Measurements from ENCODE around the gene MALT1. TPM values are rescaled to one million over a fixed set of nuclear protein-coding genes. Genes with fewer than 3 reads are reported as not detected.
"Not testable (repeated sequence)": the region's sequence is repeated elsewhere in the genome, so short reads cannot be mapped to it uniquely, and the experiment has no call there.

The MALT1 gene
- total RNA-seq, 1 experiment from 2014 or later, result 28.5 TPM

DNA sequence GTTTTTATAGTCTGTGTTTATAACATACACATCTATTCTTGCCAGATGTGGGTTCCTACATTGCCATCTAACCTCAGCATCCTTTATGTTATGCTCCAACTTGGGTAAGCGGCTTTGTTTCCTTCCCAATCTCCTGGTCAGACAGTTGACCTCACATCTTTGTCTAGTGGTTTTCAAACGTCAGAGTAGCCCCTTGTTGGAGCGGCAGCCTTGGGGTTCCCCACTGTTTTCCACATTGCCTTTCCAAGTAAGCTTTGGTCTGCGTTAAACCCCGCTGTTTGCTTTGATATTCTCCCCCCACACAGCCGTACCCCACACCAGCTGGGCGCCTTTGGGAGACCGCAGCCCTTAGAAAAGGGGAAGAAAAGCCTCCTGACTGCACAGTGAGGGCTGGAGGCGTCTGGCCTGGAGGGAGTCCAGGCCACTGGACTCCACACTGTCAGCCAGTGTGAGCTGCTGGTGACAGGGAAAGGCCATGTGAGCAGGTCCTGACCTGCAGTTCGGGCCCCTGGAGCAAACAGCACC, 83.3 kb downstream of the MALT1 start:
- ChIA-PET POLR2A (interaction anchor here (0.6 to 1.9 kb wide), 5 partner anchors 9 to 234 kb away, joined by 3 to 6 read pairs (median 3); no protein-coding TSS in a partner anchor), CTCF (interaction anchor here (0.6 to 5.3 kb wide), 5 partner anchors 10 to 621 kb away, joined by 3 to 45 read pairs (median 3); no protein-coding TSS in a partner anchor)
- peaks cover 15% of the 10 kb centered on the region for H3K36me3 Mint-ChIP-seq (ENCODE audit: insufficient read depth, unreplicated experiment)
- no peak overlapping the region for H3K4me3 Mint-ChIP-seq (ENCODE audit: unreplicated experiment)
- H3K4me1 Mint-ChIP-seq (ENCODE audit: insufficient read depth, unreplicated experiment), result no peaks in the 10 kb centered on the region
- no peak overlapping the region for H3K27ac Mint-ChIP-seq (ENCODE audit: low read depth, unreplicated experiment)
- no peaks in the 10 kb centered on the region for H3K9me3 Mint-ChIP-seq (ENCODE audit: unreplicated experiment)
- TF ChIP-seq, protein P1, sequence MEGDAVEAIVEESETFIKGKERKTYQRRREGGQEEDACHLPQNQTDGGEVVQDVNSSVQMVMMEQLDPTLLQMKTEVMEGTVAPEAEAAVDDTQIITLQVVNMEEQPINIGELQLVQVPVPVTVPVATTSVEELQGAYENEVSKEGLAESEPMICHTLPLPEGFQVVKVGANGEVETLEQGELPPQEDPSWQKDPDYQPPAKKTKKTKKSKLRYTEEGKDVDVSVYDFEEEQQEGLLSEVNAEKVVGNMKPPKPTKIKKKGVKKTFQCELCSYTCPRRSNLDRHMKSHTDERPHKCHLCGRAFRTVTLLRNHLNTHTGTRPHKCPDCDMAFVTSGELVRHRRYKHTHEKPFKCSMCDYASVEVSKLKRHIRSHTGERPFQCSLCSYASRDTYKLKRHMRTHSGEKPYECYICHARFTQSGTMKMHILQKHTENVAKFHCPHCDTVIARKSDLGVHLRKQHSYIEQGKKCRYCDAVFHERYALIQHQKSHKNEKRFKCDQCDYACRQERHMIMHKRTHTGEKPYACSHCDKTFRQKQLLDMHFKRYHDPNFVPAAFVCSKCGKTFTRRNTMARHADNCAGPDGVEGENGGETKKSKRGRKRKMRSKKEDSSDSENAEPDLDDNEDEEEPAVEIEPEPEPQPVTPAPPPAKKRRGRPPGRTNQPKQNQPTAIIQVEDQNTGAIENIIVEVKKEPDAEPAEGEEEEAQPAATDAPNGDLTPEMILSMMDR (IDR thresholded peaks at IDR 0.05; ENCODE audit: unreplicated experiment), result no peak
- no peaks in the 10 kb centered on the region for H3K27me3 Mint-ChIP-seq (ENCODE audit: insufficient read depth, unreplicated experiment)
- intact Hi-C loops (cut with micrococcal nuclease), result no loop called here
- no peak for DNase-seq (ENCODE audit: unreplicated experiment)
- BruUV-seq (replicated peaks), result no TSS peak

DNA sequence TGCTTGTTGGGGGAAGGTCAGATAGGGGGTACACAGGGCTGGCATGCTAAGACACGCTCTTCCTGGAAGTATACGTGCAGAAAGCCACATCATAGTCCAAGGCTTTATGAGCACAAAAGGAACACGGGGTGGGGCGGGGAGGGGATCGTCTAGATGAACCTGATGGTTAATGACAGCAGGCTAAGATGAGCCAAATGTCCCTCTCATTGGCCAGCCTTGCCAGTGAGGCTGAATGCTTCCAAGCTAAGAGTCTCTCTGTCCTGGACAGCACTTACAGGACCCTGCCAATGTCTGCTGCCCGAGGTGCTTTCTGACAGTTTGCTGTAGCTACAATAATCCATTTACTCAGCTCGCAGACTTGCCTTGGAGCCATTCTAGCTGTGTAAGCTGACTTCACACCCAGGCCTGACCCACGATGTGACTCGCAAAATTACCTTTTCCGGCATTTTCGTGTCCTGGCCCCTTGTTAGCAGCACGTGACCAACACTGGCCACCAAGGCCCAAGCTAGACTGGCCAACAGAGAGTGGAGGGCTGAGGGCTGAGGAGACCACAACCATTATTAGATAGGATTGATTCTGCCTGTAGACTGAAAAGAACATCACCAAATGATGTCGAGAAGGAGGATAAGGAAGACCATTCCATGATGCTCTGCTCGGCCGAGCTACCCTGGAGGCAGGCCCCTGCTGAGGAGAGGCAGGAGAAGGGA, 84.2 kb downstream of the MALT1 start:
- Mint-ChIP-seq H3K27ac (ENCODE audit: low read depth, unreplicated experiment) (no peak overlapping the region), H3K9me3 (ENCODE audit: unreplicated experiment) (no peaks in the 10 kb centered on the region), H3K4me1 (ENCODE audit: insufficient read depth, unreplicated experiment) (no peaks in the 10 kb centered on the region), H3K27me3 (ENCODE audit: insufficient read depth, unreplicated experiment) (no peaks in the 10 kb centered on the region), H3K4me3 (ENCODE audit: unreplicated experiment) (no peak overlapping the region), H3K36me3 (ENCODE audit: insufficient read depth, unreplicated experiment) (peaks cover 9% of the 10 kb centered on the region)
- POLR2A ChIA-PET, result interaction anchor here (0.6 to 1.9 kb wide), 5 partner anchors 10 to 235 kb away, joined by 3 to 6 read pairs (median 3); no protein-coding TSS in a partner anchor
- no peak for DNase-seq (ENCODE audit: unreplicated experiment)
- CTCF ChIA-PET, result interaction anchor here (0.6 to 5.3 kb wide), 4 partner anchors 10 to 620 kb away, joined by 3 to 45 read pairs (median 4); no protein-coding TSS in a partner anchor
- no TSS peak for BruUV-seq (replicated peaks)
- TF ChIP-seq, protein P1 (IDR thresholded peaks at IDR 0.05; ENCODE audit: unreplicated experiment), result no peak
- intact Hi-C loops (cut with micrococcal nuclease), result no loop called here

DNA sequence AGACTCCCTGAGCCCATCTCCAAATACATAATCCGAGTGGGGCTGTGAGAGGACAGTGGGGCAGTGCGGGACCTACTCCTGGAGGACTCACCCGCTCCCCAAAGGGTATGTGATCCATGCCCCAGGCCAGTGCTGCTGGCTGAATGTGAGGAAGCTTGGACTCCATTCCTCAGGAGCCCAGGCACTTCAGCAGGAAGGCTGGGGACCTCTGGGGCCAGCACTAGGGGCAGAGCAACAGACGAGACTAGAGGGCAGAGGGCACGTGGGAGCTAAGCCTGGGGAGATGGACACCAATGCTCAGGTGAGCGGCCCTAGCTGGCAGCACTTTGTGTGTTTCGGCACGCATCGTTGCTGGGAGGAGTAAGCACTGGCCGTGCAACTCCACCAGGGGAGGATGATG, 84.9 kb downstream of the MALT1 start:
- H3K9me3 Mint-ChIP-seq (ENCODE audit: unreplicated experiment), result no peaks in the 10 kb centered on the region
- intact Hi-C loops (cut with micrococcal nuclease), result no loop called here
- H3K27me3 Mint-ChIP-seq (ENCODE audit: insufficient read depth, unreplicated experiment), result no peaks in the 10 kb centered on the region
- DNase-seq (ENCODE audit: unreplicated experiment), result no peak
- TF ChIP-seq, protein P1 (IDR thresholded peaks at IDR 0.05; ENCODE audit: unreplicated experiment), result no peak
- ChIA-PET CTCF (interaction anchor here (0.6 to 5.3 kb wide), 4 partner anchors 9 to 445 kb away, joined by 3 to 45 read pairs (median 4); no protein-coding TSS in a partner anchor), POLR2A (interaction anchor here (0.8 to 1.9 kb wide), 3 partner anchors 47 to 238 kb away, joined by 3 to 6 read pairs (median 4); no protein-coding TSS in a partner anchor)
- no TSS peak for BruUV-seq (replicated peaks)
- peaks cover 2% of the 10 kb centered on the region for H3K36me3 Mint-ChIP-seq (ENCODE audit: insufficient read depth, unreplicated experiment)
- H3K4me3 Mint-ChIP-seq (ENCODE audit: unreplicated experiment), result no peak overlapping the region
- H3K4me1 Mint-ChIP-seq (ENCODE audit: insufficient read depth, unreplicated experiment), result no peaks in the 10 kb centered on the region
- no peak overlapping the region for H3K27ac Mint-ChIP-seq (ENCODE audit: low read depth, unreplicated experiment)

DNA sequence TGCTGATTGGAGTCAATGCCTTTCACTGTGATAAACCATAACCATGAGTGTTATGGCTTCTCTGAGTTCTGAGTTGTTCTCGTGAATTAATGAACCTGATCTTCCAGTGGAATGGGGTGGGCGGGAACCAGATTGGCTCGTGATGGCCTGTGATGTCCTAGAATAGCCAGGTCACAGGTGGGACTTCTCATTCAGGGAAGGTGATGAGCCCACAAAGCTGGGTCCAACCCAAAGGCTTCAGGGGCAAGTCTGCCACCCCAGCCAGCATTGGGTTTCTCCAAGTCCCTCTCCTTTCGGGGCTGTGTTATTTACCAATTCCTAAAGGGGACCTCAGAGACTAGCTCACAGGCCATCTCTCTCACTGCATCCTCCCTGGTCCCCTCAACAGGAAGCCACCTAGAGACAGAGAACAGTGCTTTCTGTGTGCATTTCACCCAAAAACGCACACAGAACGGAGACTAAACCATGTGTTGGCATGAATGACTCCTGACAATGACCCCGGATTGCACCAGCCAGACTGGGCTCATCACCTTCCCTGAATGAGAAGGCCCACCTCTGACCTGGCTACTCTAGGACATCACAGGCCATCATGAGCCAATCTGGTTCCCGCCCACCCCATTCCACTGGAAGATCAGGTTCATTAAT, 85.5 kb downstream of the MALT1 start:
- Mint-ChIP-seq H3K36me3 (ENCODE audit: insufficient read depth, unreplicated experiment) (no peaks in the 10 kb centered on the region), H3K27ac (ENCODE audit: low read depth, unreplicated experiment) (no peak overlapping the region), H3K4me1 (ENCODE audit: insufficient read depth, unreplicated experiment) (no peaks in the 10 kb centered on the region), H3K4me3 (ENCODE audit: unreplicated experiment) (no peak overlapping the region), H3K9me3 (ENCODE audit: unreplicated experiment) (no peaks in the 10 kb centered on the region), H3K27me3 (ENCODE audit: insufficient read depth, unreplicated experiment) (no peaks in the 10 kb centered on the region)
- intact Hi-C loops (cut with micrococcal nuclease), result no loop called here
- POLR2A ChIA-PET, result interaction anchor here (0.8 to 1.6 kb wide), 2 partner anchors 48 to 238 kb away, joined by 3 to 4 read pairs; no protein-coding TSS in a partner anchor
- BruUV-seq (replicated peaks), result no TSS peak
- TF ChIP-seq, protein P1 (IDR thresholded peaks at IDR 0.05; ENCODE audit: unreplicated experiment), result no peak
- CTCF ChIA-PET, result interaction anchor here (1.1 to 5.3 kb wide), 4 partner anchors 8 to 445 kb away, joined by 3 to 45 read pairs (median 6); no protein-coding TSS in a partner anchor
- DNase-seq (ENCODE audit: unreplicated experiment), result no peak

DNA sequence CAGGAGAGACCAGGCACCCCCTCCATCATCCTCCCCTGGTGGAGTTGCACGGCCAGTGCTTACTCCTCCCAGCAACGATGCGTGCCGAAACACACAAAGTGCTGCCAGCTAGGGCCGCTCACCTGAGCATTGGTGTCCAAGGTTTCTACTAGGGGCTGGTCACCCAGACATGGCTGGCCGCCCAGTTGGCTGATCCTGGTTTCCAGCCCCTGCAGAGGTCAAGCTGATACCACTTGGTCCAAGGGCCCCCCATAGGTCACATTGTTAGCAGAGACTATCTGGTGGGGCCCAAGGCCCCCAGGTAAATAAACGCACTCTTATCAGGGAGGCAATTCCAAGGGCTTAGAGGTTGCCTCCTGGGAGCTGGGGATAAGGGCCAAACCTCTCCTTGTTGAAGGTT, 86.1 kb downstream of the MALT1 start:
- POLR2A ChIA-PET; H3K4me3 Mint-ChIP-seq (ENCODE audit: unreplicated experiment); DNase-seq (ENCODE audit: unreplicated experiment); H3K36me3 Mint-ChIP-seq (ENCODE audit: insufficient read depth, unreplicated experiment); intact Hi-C loops (cut with micrococcal nuclease); H3K9me3 Mint-ChIP-seq (ENCODE audit: unreplicated experiment); H3K4me1 Mint-ChIP-seq (ENCODE audit: insufficient read depth, unreplicated experiment); H3K27ac Mint-ChIP-seq (ENCODE audit: low read depth, unreplicated experiment); H3K27me3 Mint-ChIP-seq (ENCODE audit: insufficient read depth, unreplicated experiment); BruUV-seq (replicated peaks): not testable (repeated sequence)
- CTCF ChIA-PET, result interaction anchor here (2.1 kb wide), 1 partner anchor 227 kb away, joined by 6 read pairs; no protein-coding TSS in a partner anchor
